Brain pericyte (primary cell): ENCODE data around the gene JPH4.

Source experiments
- DNase-seq: peaks from one replicate; pipeline ENCODE4 v3.0.0-alpha.2; 2012; ENCODE audit warnings: low read depth, low spot score

JPH4 gene

DNA sequence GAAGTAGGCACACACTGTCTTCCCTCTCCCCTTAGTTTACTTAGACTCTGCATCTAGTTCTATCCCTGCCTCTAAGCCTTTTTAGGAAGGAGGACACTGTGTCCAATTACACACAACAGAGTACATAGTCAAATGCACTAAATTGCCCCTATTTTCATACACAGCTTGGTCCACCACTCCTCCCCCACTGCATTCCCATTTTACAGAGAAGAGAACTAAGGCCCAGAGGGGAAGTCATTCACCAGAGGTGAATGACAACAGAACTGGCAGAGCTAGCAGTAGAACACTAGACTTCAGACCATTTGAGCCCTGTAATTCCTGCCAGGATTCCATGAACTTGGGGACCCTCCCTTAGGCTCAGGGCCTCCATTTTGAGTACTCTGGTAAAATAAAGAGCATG lies 1.1 kb upstream of the JPH4 start:
- no peak for DNase-seq

GRCh38 chr14:23579311-23579630 lies 681 bp upstream of the JPH4 start:
- no peak for DNase-seq

DNA sequence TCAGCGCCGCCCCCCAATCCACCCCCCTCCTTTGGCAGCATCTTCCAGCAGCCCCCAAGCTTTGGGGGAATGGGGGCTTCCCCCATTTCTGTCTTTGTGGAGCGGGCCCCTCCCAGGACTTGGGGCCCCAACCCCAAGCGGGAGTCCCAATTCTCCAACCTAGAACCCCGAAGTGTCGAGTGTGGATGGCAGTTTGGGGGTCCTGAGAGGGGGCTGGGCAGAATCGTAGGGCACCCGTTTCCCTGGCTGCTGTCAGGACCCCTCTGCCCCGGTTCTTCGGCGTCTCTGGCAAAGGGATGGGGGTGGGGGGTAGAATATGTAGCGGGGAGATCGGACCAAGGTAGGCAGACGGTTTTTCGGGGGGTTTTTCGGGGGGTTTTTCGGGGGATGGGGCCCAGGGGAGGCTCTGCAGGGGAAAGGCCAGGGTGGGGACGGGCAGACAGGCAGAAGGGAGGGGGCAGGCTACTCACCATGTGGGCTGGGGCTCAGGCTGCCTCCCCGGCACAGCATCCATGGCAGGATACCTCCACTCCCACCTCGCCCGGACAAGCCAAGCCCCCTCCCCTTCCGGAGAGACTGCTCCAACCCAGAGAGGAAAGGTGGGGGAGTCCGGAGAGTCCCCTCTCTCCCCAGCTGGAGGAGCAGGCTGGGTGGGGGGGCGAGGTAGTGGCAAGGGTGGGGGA lies 739 bp downstream of the JPH4 start:
- DNase-seq = no peak

- no peak for DNase-seq
These were observed 1.4 kb downstream of the JPH4 start for GRCh38 chr14:23577004-23577681.

DNA sequence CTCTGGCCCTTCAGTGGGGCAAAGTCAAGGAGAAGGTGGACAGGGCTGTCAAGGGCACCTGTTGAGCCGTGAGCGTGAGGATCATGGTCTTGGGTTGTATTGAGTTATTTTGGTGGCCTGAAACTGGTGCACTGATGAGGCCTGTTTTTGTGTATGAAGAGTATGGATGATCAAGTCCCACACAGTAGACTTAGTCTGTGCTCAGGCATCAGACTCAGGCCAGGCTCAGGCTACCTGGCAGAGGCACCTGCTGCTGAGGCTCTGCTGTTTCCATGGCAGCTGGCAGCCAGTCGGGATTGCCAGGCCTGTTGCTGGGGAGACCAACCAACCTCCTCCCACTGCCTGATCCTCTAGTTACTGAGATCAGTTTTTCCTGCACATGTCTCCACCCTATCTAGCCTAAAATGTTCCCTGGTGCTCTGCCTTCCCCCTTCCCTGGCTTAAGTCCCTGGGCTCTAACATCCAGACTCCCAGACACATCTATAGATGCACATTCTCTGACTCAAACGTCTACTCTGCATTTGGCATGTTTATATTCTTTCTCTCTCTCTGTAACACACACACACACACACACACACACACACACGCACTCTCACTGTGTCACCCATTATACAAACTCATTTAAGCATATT lies 5.1 kb downstream of the JPH4 start:
- DNase-seq = no peak

- DNase-seq = no peak
These were observed 5.8 kb downstream of the JPH4 start for GRCh38 chr14:23572836-23573235.

DNA sequence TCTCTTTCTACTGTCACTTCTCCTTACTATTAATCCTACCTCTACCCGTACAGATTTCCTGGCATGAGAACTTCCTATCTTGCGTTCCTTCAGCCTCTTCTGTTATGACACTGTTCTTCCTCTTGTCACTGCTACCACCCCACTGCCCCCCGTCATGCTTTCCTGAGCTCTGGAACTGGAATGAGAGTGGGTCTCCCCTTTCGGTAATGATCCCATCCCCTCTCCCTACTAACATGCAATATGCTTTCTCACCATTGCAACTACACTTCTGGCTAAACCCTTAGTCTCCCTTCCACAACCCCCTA lies 6.1 kb downstream of the JPH4 start:
- no peak for DNase-seq

DNA sequence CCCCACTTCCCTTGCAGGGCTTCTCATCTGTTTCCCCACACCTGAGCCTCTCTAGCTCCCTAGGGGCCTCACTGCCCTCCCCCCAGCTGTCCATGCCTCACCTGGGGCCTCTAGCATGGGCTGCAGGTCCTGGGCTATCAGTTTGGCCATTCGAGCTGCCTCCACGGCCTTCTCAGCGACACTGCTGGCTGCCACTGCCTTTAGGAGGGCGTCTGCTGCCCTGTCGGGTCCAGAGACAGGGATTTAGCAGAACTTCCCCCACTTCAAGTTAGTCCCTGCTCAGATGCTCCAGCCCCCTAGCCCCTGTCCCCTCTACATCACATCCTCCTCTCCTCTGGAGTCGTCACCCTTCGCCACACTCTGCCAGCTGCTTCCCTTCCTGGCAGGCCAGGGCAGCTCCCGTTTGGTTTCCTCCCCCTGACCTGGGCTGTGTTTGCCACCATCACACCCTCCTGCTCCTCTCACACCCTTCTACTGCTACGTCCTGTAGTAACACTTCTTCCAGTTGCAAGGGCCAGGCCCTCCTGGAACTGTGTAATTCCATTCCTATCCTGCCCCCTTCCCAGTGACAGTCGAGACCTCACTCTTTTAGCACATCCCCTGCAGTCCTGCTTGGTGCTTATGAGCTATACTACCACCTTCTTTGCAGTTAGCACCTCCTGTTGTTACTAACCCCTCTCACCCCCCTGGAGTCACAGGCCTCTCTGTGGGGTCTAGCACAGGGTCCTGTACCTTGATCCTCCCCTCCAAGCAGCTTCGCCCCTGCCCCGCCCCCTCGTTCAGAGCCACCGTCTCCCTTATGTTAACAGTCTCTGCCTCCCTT lies 6.7 kb downstream of the JPH4 start:
- no peak for DNase-seq

- DNase-seq = no peak
These were observed 7.6 kb downstream of the JPH4 start for GRCh38 chr14:23570806-23571483.

GRCh38 chr14:23569443-23570151 lies 9.0 kb downstream of the JPH4 start:
- DNase-seq = no peak

- no peak for DNase-seq
These were observed 9.8 kb downstream of the JPH4 start for GRCh38 chr14:23568600-23569331.

DNA sequence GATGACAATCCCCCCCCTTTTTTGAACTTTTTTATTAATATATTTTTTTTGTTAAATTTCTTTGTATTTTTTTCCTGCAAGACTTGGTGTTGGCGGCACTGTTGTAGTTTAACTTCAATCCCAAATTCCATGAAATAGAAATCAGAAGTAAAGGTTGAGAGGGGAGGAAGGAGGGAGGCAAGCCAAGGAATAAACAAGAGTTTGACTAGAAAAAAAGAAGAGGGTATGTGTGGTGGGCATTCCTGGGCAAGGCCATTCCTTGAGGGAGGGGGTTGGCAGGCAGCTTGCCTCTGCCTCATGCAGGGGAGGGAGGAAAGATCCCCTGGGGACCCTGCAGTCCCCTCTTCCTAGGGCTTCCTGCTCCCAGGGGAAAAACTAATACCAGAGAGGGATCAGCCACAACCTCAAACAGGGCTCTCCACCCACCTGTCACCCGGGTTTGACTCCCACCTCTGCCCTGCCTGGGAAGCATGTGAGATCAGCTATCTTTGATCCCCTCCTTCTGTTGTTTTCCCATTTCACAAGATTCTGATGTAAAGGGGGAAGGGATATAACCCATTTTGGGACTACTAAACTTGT lies 10.5 kb downstream of the JPH4 start:
- no peak for DNase-seq

GRCh38 chr14:23567186-23568020 lies 11.2 kb downstream of the JPH4 start, which contains the start of gene AP1G2:
TSS of gene AP1G2 (minus strand) at chr14:23567791. CDS start at chr14:23567314, 477 bp downstream.
- DNase-seq = no peak

GRCh38 chr14:23566778-23567185 lies 11.8 kb downstream of the JPH4 start:
- no peak for DNase-seq

- no peak for DNase-seq
These were observed 12.3 kb downstream of the JPH4 start for GRCh38 chr14:23566112-23566777.

- DNase-seq = no peak
These were observed 13.0 kb downstream of the JPH4 start for GRCh38 chr14:23565626-23566025.

DNA sequence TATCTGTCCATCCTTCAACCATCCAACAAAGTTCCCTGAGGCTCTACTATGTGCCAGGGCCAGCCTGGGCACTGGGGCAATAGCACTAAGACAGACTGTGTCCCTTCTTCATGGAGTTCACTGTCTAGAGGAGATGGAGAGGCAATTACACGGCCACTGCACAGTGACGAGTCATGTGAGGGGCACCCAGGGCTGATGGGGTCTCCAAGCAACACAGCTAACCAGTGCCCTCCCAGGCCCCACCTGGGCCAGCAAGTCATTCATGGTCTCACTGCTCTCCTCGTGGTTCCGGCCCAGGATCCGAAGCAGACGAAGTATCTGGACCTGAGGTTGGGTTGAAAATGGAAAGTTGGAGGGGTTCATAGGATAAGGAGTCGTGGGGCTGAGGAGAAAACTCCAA lies 13.7 kb downstream of the JPH4 start:
- no peak for DNase-seq

DNA sequence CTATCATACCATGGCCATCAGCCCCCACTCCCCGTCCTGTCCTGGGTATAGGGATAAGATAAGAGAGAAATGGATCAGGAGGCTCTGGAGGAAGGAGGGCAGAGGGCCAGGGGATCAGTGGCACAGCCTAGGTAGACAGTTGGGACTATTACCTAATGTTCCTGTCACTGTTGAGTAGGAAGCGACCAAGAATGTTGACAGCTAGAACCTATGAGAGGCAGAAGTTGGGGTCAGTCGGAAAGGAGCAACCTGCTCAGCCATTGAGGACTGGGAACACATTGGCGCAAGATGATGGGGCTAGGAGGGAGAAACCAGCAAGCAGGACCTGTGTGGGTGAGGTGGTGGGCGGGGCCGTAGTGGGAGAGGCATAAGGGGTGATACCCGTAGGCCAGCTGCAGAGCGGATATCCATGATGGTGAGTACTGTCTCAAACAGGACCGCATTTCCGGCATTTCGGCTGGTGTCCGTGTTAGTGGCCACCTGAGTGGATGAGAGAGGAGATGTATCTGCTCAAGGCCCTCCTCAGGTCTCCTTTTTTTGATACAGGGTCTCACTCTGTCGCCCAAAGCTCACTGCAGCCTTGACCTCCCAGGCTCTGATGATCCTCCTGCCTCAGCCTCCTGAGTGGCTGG lies 14.3 kb downstream of the JPH4 start:
- DNase-seq = no peak
